HG02571 (cell line): Measurements from ENCODE around the gene KIAA1328.

Source experiments
- ATAC-seq: cut with Tn5 transposase; IDR thresholded peaks from one replicate; pipeline ENCODE4 v1.9.1; 2021; ENCODE audit warnings: mild to moderate bottlenecking, moderate library complexity; ENCODE audit not compliant: unreplicated experiment

The KIAA1328 gene

GRCh38 chr18:37249171-37249886 is 420.4 kb downstream of the KIAA1328 start:
- ATAC-seq, result no peak

- ATAC-seq, result no peak
Measured at GRCh38 chr18:37249895-37250618, 421.1 kb downstream of the KIAA1328 start.

DNA sequence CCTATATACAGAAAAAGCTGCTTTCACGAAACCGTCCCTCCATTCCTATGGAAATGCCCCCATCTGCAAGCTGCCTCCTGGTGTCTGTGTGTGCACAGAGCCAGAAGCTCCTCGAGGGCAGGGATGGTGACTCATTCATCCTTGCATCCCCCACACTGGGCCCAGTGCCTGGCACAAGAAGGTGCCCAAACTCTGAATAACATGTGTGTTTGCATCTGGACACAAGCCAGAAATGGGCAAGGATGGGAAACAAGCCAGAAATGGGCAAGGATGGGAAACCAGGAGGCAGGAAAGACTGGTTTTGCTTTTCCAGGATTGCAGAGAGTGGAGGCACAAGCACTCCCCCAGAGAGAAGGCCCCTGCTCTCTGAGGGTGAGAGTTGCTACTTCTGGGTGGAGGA is 422.8 kb downstream of the KIAA1328 start:
- no peak for ATAC-seq

DNA sequence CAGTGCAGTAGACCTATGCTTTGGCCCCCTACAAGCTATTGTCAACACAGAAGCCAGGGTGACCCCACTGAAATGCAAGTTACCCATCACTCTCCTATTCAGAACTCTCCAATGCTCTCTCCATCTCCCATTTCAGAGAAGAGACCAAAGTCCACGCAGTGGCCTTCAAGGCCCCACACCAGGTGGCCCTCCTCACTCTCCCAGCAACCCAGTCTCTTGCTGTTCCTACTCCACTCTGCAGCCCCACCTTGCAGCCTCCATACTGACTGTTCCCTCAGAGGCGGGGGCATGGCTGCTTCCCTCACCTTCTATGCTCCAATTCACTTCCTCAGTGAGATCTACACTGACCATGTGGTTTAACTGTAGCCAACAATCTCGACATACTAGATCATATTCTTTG is 423.4 kb downstream of the KIAA1328 start:
- no peak for ATAC-seq

DNA sequence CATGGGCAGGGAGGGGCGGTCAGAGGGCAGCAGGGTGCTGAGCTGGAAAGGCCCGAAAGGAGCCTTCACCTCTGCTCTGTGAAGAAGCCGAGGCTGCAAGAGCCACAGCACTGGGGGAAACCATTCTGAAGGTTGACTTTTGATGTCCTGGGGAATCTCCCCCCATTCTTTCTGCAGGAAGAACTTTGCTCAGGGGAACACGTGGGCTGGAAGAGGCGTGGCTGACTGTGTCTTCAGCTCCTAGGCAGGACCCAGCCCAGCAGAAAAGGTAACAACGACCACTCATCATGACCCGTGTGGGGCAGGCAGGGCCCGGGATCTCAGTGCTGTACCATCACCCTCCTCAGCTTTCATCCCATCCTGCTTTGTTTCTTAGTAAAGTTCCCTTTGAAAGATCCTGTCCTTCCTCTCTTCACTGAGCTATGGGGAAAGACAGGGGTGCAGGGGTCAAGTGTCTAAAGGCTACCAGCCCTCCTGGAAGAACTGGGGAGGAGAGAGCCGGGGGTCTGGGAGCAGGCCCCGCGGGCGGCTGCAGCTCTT is 424.0 kb downstream of the KIAA1328 start:
- no peak for ATAC-seq

DNA sequence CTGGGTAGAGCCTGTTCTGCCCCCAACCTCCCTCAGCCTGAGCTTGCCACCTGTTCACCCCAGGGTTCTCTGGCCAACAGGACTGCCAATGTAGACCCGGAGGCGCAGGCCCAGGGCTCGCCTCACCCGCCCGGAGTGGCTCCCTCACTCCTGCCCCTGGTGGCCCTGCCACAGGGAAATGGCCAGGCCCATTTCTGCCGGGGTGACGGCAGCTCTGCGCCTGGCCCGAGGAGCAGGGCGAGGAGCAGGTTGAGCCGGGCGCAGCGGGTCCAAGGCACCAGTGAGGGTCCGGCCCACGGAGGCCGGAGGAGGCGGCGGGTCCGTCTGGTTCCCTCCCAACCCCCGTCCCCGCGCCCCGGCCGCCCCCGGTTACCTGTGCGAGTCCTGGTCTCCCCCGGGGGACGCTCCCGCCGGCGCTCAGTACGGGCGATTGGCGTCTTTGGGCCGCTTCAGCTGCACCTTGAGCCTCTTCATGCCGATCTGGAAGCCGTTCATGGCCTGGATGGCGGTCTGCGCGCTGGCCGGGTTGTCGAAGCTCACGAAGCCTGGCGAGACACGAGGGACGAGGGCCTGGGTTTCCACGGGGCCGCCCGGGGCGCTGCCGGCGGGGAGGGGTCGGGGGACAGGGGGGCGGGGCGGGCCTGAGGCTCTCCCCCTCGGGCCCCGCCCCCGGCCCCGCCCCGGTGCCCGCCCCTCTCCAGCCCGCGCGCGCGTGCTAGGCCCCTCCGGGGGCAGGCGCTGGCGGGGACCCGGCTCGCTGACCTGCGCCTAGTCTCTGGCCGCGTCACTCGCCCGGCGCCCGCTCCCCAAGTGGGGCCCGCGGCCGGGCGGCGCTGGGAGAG is 424.7 kb downstream of the KIAA1328 start:
- ATAC-seq, result no peak

- ATAC-seq, result no peak
Measured at GRCh38 chr18:37254236-37254754, 425.4 kb downstream of the KIAA1328 start.

DNA sequence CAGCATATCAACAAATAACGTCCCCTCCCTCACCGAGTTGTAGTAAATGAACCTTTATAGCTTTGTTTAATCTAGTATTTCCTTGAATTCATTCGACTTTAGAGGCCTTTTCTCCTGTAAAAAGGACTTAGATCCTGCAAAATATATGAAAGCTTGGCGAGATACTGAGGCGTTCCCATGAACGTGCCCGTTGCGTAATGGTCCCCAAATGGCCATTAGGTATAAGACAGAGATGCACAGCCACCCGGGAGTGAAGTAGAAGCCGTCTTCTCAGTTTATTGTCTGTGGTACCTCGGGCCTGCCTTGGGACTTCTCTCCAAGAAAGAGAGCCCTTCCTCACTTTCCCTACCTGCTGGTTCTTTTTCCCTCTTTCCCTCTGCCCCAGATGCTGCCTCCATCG is 426.0 kb downstream of the KIAA1328 start:
- no peak for ATAC-seq

- no peak for ATAC-seq
Measured at GRCh38 chr18:37258131-37258530, 429.2 kb downstream of the KIAA1328 start.

- ATAC-seq, result no peak
Measured at GRCh38 chr18:37258819-37259218, 429.9 kb downstream of the KIAA1328 start.

DNA sequence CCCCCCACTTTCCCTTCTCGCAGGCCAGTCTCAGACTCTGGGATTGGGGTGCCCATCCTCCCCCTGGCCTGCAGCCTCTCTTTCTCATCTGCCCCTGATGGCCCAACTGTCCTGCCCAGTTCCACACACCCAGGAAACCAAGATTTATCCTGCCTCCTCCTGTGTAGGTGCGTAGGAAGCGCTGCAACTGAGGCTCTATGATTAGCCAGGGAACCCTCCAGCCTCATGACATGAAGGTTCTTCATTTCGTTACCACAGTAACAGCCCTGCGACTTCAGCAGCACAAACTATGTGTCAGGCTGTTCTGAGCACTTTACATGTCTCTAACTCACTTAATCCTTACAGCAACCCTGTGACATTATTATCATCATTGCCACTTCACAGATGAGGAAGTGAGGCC is 430.8 kb downstream of the KIAA1328 start:
- no peak for ATAC-seq

- no peak for ATAC-seq
Measured at GRCh38 chr18:37260367-37261093, 431.6 kb downstream of the KIAA1328 start.

- no peak for ATAC-seq
Measured at GRCh38 chr18:37261246-37261840, 432.4 kb downstream of the KIAA1328 start.

DNA sequence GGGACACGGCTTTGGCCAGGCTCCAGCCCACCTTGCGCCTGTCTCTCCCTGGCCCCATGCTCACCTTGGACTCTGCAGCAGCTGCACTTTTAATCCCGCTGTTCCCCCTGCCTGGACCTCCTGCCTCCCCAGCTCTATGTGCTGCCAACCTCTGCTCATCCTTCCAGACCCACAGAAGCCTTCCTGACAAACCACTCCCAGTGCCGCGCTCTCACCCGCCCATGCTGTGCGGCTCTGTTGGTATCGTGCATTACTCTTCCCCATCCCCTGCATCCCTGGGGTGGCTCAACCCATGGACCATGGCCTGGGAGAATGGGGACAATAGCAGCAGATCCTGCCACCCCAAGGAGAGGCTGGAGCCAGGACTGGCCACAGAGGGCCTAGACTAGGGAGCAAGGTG is 433.1 kb downstream of the KIAA1328 start:
- ATAC-seq, result no peak

- no peak for ATAC-seq
Measured at GRCh38 chr18:37264956-37265355, 436.0 kb downstream of the KIAA1328 start.

GRCh38 chr18:37265382-37265781 is 436.5 kb downstream of the KIAA1328 start:
- no peak for ATAC-seq

GRCh38 chr18:37266290-37266689 is 437.4 kb downstream of the KIAA1328 start:
- ATAC-seq, result no peak

- ATAC-seq, result no peak
Measured at GRCh38 chr18:37270038-37270665, 441.2 kb downstream of the KIAA1328 start.

GRCh38 chr18:37270666-37271052 is 441.7 kb downstream of the KIAA1328 start:
- no peak for ATAC-seq

GRCh38 chr18:37272226-37272625 is 443.3 kb downstream of the KIAA1328 start:
- ATAC-seq, result no peak
